H1 (cell line): ENCODE results near the gene PDZD11. TPM values are rescaled to one million over a fixed set of nuclear protein-coding genes. Genes with fewer than 3 reads are reported as not detected.

Experiments
- NANOG ChIP-seq: IDR thresholded peaks from 2 replicates; pipeline ENCODE4 v1.6.1; 2011; ENCODE audit warnings: low read length, low read depth, mild to moderate bottlenecking, inconsistent platforms; ENCODE audit not compliant: insufficient read depth, poor library complexity, severe bottlenecking
- polyA plus RNA-seq, 7 experiments: library from polyadenylated mRNA; depleted of rRNA in 3 of 7; stranded (reverse) in 5 of 7; unstranded in 2 of 7; fragments of >200 nt in 5 of 7; fragments of 200-250 nt in 2 of 7; gene quantifications; 1 replicate in 5 of 7; 2 replicates in 1 of 7; 4 replicates in 1 of 7; pipeline versions ENCODE4 v1.2.1 to v1.2.3, GENCODE V29; 2011 to 2013; ENCODE audit warnings: missing spikeins in 2 of 7, mixed read lengths in 2 of 7
- total RNA-seq: library from RNA; stranded (reverse); fragmentation: NEBNext Ultra II Directional; extraction: Animal tissue kit (Norgen Biotek cat#: 25700); gene quantifications from 2 replicates; pipeline ENCODE4 v1.2.1, GENCODE V29; 2021
- TF ChIP-seq, protein P1 (sequence below): IDR thresholded peaks from 2 replicates; pipeline ENCODE4 v1.6.1; 2011; ENCODE audit warnings: low read length, improper control_type of control experiment

PDZD11 gene
- total and polyA plus RNA-seq, 2 of the 8 experiments (the other 6 are each of a cell fraction or from before 2014, with no cell fraction given) = 31.5 to 55.9 TPM

DNA sequence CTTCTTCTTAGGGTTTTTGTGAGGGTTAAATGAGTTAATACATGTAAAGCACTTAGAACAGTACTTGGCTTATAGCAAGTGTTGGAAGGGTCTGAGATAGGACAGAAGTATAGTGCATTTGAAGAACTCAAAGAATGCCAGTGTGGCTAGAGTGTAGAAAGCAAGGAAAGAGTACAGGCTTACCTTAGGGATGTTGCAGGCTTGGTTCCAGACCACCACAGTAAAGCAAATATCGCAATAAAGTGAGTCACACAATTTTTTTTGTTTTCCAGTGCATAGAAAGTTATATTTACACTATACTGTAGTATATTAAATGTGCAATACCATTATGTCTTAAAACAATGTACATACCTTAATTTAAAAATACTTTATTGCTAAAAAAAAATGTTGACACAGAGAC lies 41.4 kb upstream of the PDZD11 start (continued):
- TF ChIP-seq, protein P1, sequence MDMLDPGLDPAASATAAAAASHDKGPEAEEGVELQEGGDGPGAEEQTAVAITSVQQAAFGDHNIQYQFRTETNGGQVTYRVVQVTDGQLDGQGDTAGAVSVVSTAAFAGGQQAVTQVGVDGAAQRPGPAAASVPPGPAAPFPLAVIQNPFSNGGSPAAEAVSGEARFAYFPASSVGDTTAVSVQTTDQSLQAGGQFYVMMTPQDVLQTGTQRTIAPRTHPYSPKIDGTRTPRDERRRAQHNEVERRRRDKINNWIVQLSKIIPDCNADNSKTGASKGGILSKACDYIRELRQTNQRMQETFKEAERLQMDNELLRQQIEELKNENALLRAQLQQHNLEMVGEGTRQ = no peak
- TF ChIP-seq NANOG = no peak
